Measurements from ENCODE around the gene CCDC188. TPM values are rescaled to one million over a fixed set of nuclear protein-coding genes. Genes with fewer than 3 reads are reported as not detected.

The CCDC188 gene
- total and polyA plus RNA-seq, 2 of the 13 experiments (the other 11 are each of a cell fraction or from before 2014, with no cell fraction given), result not detected

GRCh38 chr22:20177217-20177911, 26.5 kb upstream of the CCDC188 start:
- ChIA-PET CTCF (ENCODE audit: low intra/inter-chr PET ratio, low total read pairs) (no interaction called here), POLR2A (no interaction called here)
- in situ Hi-C loops (cut with HindIII; ENCODE audit: extremely low pct_ligation_motif_present, low pct_unique_long_range_greater_than_20kb) (no loop called here), intact Hi-C loops (cut with micrococcal nuclease; ENCODE audit: unreplicated experiment) (no loop called here)
- BruUV-seq (replicated peaks), result no TSS peak
- H3K27me3 ChIP-seq (ENCODE audit: control insufficient read depth in 1 of 2, insufficient read depth in 2 of 2, low read length in 2 of 2), result peaks cover 22 to 83% of the 10 kb centered on the region in 2 experiments
- peaks cover 6% of the 10 kb centered on the region; the same call in 1 of the 2 replicates for H3K4me1 ChIP-seq (ENCODE audit: insufficient read depth, low read length)
- no peaks in the 10 kb centered on the region for H3K36me3 ChIP-seq (replicated peaks in 1 of 2; ENCODE audit: control insufficient read depth in 1 of 2, insufficient read depth in 2 of 2, low read length in 2 of 2)
- WGBS (ENCODE audit: low lambda C conversion rate), result 46% methylated on average over 11 of the region's 21 CpGs
- H3K27ac ChIP-seq (ENCODE audit: extremely low read length, insufficient read depth, low read length), result no peak overlapping the region
- no peak overlapping the region for H3K9ac ChIP-seq (ENCODE audit: insufficient read depth, low read depth, low read length)
- DNase-seq (ENCODE audit: low spot score) (no peak), ATAC-seq (no peak), FAIRE-seq (no peak)
- H2AFZ ChIP-seq (ENCODE audit: low read length), result no peak overlapping the region
- H3K4me2 ChIP-seq (ENCODE audit: low read depth, low read length), result no peak overlapping the region
- no peaks in the 10 kb centered on the region for H3K9me3 ChIP-seq (ENCODE audit: low read length)
- H3K4me3 ChIP-seq (replicated peaks in 1 of 3; ENCODE audit: insufficient read depth in 1 of 3, low read depth in 2 of 3, low read length in 3 of 3), result no peak overlapping the region
- H4K20me1 ChIP-seq (ENCODE audit: insufficient read depth, low read length), result 0 out of 2 replicates have a peak, but pooled peaks cover 3% of the 10 kb centered on the region
- no peaks in the 10 kb centered on the region for H3K79me2 ChIP-seq (ENCODE audit: insufficient read depth, low read length)
- TF ChIP-seq NCOA1 (CRISPR knock-in tag; IDR thresholded peaks at IDR 0.05) (no peak), SATB2 (CRISPR knock-in tag; IDR thresholded peaks at IDR 0.05) (no peak), NR2F2 (IDR thresholded peaks at IDR 0.05; ENCODE audit: borderline replicate concordance, low read depth) (no peak), ETS1 (CRISPR knock-in tag; IDR thresholded peaks at IDR 0.05) (no peak), YY1 (IDR thresholded peaks at IDR 0.05; ENCODE audit: insufficient read depth, insufficient replicate concordance, low read depth, low read length) (no peak), MAZ (IDR thresholded peaks at IDR 0.05; ENCODE audit: borderline replicate concordance, low read depth, low read length) (no peak), MAZ (CRISPR knock-in tag; IDR thresholded peaks at IDR 0.05; ENCODE audit: low read depth) (no peak), ZNF30 (CRISPR knock-in tag; IDR thresholded peaks at IDR 0.05) (no peak), ZNF546 (CRISPR knock-in tag; conservative IDR thresholded peaks at IDR 0.05) (no peak), ZNF280B (CRISPR knock-in tag; IDR thresholded peaks at IDR 0.05; ENCODE audit: borderline replicate concordance) (no peak), ADNP (CRISPR knock-in tag; IDR thresholded peaks at IDR 0.05) (no peak), BRD4 (CRISPR knock-in tag; IDR thresholded peaks at IDR 0.05) (no peak), ASH2L (IDR thresholded peaks at IDR 0.05; ENCODE audit: insufficient read length, low read depth, low read length) (no peak), MEIS2 (CRISPR knock-in tag; IDR thresholded peaks at IDR 0.05) (no peak)
- TF ChIP-seq, protein P1, sequence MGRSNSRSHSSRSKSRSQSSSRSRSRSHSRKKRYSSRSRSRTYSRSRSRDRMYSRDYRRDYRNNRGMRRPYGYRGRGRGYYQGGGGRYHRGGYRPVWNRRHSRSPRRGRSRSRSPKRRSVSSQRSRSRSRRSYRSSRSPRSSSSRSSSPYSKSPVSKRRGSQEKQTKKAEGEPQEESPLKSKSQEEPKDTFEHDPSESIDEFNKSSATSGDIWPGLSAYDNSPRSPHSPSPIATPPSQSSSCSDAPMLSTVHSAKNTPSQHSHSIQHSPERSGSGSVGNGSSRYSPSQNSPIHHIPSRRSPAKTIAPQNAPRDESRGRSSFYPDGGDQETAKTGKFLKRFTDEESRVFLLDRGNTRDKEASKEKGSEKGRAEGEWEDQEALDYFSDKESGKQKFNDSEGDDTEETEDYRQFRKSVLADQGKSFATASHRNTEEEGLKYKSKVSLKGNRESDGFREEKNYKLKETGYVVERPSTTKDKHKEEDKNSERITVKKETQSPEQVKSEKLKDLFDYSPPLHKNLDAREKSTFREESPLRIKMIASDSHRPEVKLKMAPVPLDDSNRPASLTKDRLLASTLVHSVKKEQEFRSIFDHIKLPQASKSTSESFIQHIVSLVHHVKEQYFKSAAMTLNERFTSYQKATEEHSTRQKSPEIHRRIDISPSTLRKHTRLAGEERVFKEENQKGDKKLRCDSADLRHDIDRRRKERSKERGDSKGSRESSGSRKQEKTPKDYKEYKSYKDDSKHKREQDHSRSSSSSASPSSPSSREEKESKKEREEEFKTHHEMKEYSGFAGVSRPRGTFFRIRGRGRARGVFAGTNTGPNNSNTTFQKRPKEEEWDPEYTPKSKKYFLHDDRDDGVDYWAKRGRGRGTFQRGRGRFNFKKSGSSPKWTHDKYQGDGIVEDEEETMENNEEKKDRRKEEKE (IDR thresholded peaks at IDR 0.05), result no peak
- TF ChIP-seq, protein P2, sequence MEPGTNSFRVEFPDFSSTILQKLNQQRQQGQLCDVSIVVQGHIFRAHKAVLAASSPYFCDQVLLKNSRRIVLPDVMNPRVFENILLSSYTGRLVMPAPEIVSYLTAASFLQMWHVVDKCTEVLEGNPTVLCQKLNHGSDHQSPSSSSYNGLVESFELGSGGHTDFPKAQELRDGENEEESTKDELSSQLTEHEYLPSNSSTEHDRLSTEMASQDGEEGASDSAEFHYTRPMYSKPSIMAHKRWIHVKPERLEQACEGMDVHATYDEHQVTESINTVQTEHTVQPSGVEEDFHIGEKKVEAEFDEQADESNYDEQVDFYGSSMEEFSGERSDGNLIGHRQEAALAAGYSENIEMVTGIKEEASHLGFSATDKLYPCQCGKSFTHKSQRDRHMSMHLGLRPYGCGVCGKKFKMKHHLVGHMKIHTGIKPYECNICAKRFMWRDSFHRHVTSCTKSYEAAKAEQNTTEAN (CRISPR knock-in tag; conservative IDR thresholded peaks at IDR 0.05), result no peak
- TF ChIP-seq, protein P3, sequence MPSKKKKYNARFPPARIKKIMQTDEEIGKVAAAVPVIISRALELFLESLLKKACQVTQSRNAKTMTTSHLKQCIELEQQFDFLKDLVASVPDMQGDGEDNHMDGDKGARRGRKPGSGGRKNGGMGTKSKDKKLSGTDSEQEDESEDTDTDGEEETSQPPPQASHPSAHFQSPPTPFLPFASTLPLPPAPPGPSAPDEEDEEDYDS (CRISPR knock-in tag; IDR thresholded peaks at IDR 0.05), result no peak
